HG02973 (cell line): ENCODE measurements around the gene CAMTA2.
A peak's percentile ranks its signal among the peaks of the same experiment; 100 is the strongest.
"Not testable (repeated sequence)": the region's sequence is repeated elsewhere in the genome, so short reads cannot be mapped to it uniquely, and the experiment has no call there.

Experiments used
- ATAC-seq: cut with Tn5 transposase; IDR thresholded peaks from one replicate; pipeline ENCODE4 v1.9.1; 2021; ENCODE audit warnings: moderate library complexity; ENCODE audit not compliant: unreplicated experiment

CAMTA2 gene

GRCh38 chr17:4986951-4987766 lies at the start of gene CAMTA2:
CAMTA2 (minus strand) TSS chr17:4987675; CDS start chr17:4986222, 1,453 bp downstream.
- peak; percentile 54 for ATAC-seq

- no peak for ATAC-seq
These were observed 47.8 kb upstream of the CAMTA2 start, which contains the start of gene SLC52A1 for GRCh38 chr17:5035315-5035714. SLC52A1 (minus strand) TSS chr17:5035426; CDS start chr17:5034606, 820 bp downstream.

GRCh38 chr17:5034651-5035050 lies 47.2 kb upstream of the CAMTA2 start:
- ATAC-seq = no peak

GRCh38 chr17:5034063-5034462 lies 46.6 kb upstream of the CAMTA2 start:
- ATAC-seq = no peak

GRCh38 chr17:5033352-5034015 lies 46.0 kb upstream of the CAMTA2 start:
- no peak for ATAC-seq

- no peak for ATAC-seq
These were observed 45.4 kb upstream of the CAMTA2 start for GRCh38 chr17:5032865-5033264.

- ATAC-seq = no peak
These were observed 44.0 kb upstream of the CAMTA2 start for GRCh38 chr17:5031365-5032082.

- not testable (repeated sequence) for ATAC-seq
These were observed 42.7 kb upstream of the CAMTA2 start for GRCh38 chr17:5030168-5030567.

GRCh38 chr17:5027916-5028315 lies 40.4 kb upstream of the CAMTA2 start:
- no peak for ATAC-seq

- no peak for ATAC-seq
These were observed 39.8 kb upstream of the CAMTA2 start for GRCh38 chr17:5027299-5027698.

- no peak for ATAC-seq
These were observed 37.1 kb upstream of the CAMTA2 start for GRCh38 chr17:5024604-5025003.

GRCh38 chr17:5023588-5024147 lies 36.2 kb upstream of the CAMTA2 start:
- ATAC-seq = no peak

GRCh38 chr17:5022171-5022711 lies 34.8 kb upstream of the CAMTA2 start:
- ATAC-seq = no peak

GRCh38 chr17:5020502-5021023 lies 33.1 kb upstream of the CAMTA2 start:
- ATAC-seq = no peak

- no peak for ATAC-seq
These were observed 32.0 kb upstream of the CAMTA2 start for GRCh38 chr17:5019475-5019956.

GRCh38 chr17:5014357-5014756 lies 26.9 kb upstream of the CAMTA2 start:
- ATAC-seq = no peak

GRCh38 chr17:5011928-5012327 lies 24.5 kb upstream of the CAMTA2 start:
- ATAC-seq = no peak

- ATAC-seq = no peak
These were observed 15.9 kb upstream of the CAMTA2 start for GRCh38 chr17:5003214-5003867.

GRCh38 chr17:5002121-5002788 lies 14.8 kb upstream of the CAMTA2 start:
- no peak for ATAC-seq
